ENCODE data around the gene MAPKAPK2.

MAPKAPK2 gene

GRCh38 chr1:206708058-206708457, 23.4 kb downstream of the MAPKAPK2 start:
- no peak overlapping the region for H3K4me3 ChIP-seq (ENCODE audit: low read depth, low read length)
- no peak for TF ChIP-seq CTCF (IDR thresholded peaks at IDR 0.05; ENCODE audit: low read depth, low read length)

- no peak for TF ChIP-seq CTCF (IDR thresholded peaks at IDR 0.05; ENCODE audit: low read depth, low read length)
- no peak overlapping the region for H3K4me3 ChIP-seq (ENCODE audit: low read depth, low read length)
These were observed 24.2 kb downstream of the MAPKAPK2 start for GRCh38 chr1:206708882-206709281.

- no peak for TF ChIP-seq CTCF (IDR thresholded peaks at IDR 0.05; ENCODE audit: low read depth, low read length)
- H3K4me3 ChIP-seq (ENCODE audit: low read depth, low read length): no peak overlapping the region
These were observed 24.6 kb downstream of the MAPKAPK2 start for GRCh38 chr1:206709322-206709721.

- no peak overlapping the region for H3K4me3 ChIP-seq (ENCODE audit: low read depth, low read length)
- TF ChIP-seq CTCF (IDR thresholded peaks at IDR 0.05; ENCODE audit: low read depth, low read length): no peak
These were observed 25.2 kb downstream of the MAPKAPK2 start for GRCh38 chr1:206709772-206710459.

GRCh38 chr1:206710460-206710823, 25.7 kb downstream of the MAPKAPK2 start:
- no peak for TF ChIP-seq CTCF (IDR thresholded peaks at IDR 0.05; ENCODE audit: low read depth, low read length)
- no peak overlapping the region for H3K4me3 ChIP-seq (ENCODE audit: low read depth, low read length)

DNA sequence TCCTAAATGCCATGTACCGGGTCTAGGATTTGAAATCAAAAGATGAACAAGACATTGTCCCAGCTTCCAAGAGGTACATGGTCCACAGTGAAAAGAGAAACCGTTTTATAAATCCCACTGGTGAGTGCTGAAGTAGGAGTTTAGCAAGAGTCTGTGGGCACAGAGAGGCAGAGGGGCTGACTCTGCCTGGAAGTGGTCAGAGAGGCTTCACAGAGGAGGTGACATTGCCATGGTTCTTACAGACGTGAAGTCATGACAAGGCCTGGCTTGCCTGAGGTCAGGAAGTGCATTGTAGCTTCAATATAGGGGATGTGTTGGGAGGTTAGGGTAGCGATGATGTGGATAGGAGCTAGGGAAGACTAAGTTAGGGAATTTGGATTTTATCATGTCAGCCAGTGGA, 28.4 kb downstream of the MAPKAPK2 start:
- no peak overlapping the region for H3K4me3 ChIP-seq (ENCODE audit: low read depth, low read length)
- no peak for TF ChIP-seq CTCF (IDR thresholded peaks at IDR 0.05; ENCODE audit: low read depth, low read length)

GRCh38 chr1:206713910-206714312, 29.2 kb downstream of the MAPKAPK2 start:
- no peak for TF ChIP-seq CTCF (IDR thresholded peaks at IDR 0.05; ENCODE audit: low read depth, low read length)
- no peak overlapping the region for H3K4me3 ChIP-seq (ENCODE audit: low read depth, low read length)
